ENCODE data around the gene EVC2.

DNA sequence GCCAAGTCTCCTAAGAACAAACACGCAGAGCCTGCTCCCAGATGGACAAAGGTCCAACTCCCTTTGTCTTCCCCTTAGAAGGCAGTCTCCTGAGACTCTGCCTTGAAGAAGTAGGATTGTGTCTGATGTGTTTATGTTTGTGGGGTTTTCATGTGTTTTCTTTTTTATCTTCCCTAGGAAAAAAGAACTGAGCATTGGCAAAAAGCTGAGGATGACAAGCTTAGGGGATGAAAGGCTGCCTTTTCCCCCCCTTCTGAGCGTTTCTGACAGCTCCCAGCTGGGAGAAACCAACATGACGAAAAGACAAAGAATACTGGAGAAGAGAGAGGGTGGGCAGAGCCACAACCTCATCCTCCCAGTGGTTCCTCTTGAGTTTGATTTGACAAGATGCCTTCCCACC, 181.1 kb downstream of the EVC2 start:
- TF ChIP-seq, protein P1, sequence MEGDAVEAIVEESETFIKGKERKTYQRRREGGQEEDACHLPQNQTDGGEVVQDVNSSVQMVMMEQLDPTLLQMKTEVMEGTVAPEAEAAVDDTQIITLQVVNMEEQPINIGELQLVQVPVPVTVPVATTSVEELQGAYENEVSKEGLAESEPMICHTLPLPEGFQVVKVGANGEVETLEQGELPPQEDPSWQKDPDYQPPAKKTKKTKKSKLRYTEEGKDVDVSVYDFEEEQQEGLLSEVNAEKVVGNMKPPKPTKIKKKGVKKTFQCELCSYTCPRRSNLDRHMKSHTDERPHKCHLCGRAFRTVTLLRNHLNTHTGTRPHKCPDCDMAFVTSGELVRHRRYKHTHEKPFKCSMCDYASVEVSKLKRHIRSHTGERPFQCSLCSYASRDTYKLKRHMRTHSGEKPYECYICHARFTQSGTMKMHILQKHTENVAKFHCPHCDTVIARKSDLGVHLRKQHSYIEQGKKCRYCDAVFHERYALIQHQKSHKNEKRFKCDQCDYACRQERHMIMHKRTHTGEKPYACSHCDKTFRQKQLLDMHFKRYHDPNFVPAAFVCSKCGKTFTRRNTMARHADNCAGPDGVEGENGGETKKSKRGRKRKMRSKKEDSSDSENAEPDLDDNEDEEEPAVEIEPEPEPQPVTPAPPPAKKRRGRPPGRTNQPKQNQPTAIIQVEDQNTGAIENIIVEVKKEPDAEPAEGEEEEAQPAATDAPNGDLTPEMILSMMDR (conservative IDR thresholded peaks at IDR 0.05; ENCODE audit: low read depth, low read length) = no peak
- TF ChIP-seq EZH2 (IDR thresholded peaks at IDR 0.05; ENCODE audit: borderline replicate concordance, low read depth, low read length, poor library complexity, severe bottlenecking) = no peak
